Measurements from ENCODE around the gene HBQ1. TPM values are rescaled to one million over a fixed set of nuclear protein-coding genes. Genes with fewer than 3 reads are reported as not detected.
"Not testable (repeated sequence)": the region's sequence is repeated elsewhere in the genome, so short reads cannot be mapped to it uniquely, and the experiment has no call there.

The HBQ1 gene
- total RNA-seq, 2 experiments from 2014 or later, result 2.2 to 3.2 TPM

- H3K9me3 Mint-ChIP-seq, result no peaks in the 10 kb centered on the region
- ATAC-seq (no peak), DNase-seq (no peak)
- intact Hi-C loops (cut with micrococcal nuclease), result no loop called here
- CTCF ChIA-PET, result no interaction called here
- H3K4me3 Mint-ChIP-seq, result no peak overlapping the region
- POLR2A ChIA-PET, result no interaction called here
- H3K4me1 Mint-ChIP-seq (ENCODE audit: low read depth), result no peaks in the 10 kb centered on the region
- no peak overlapping the region for H3K27ac Mint-ChIP-seq
- TF ChIP-seq, protein P1, sequence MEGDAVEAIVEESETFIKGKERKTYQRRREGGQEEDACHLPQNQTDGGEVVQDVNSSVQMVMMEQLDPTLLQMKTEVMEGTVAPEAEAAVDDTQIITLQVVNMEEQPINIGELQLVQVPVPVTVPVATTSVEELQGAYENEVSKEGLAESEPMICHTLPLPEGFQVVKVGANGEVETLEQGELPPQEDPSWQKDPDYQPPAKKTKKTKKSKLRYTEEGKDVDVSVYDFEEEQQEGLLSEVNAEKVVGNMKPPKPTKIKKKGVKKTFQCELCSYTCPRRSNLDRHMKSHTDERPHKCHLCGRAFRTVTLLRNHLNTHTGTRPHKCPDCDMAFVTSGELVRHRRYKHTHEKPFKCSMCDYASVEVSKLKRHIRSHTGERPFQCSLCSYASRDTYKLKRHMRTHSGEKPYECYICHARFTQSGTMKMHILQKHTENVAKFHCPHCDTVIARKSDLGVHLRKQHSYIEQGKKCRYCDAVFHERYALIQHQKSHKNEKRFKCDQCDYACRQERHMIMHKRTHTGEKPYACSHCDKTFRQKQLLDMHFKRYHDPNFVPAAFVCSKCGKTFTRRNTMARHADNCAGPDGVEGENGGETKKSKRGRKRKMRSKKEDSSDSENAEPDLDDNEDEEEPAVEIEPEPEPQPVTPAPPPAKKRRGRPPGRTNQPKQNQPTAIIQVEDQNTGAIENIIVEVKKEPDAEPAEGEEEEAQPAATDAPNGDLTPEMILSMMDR (IDR thresholded peaks at IDR 0.05), result no peak
- peaks cover 3% of the 10 kb centered on the region for H3K27me3 Mint-ChIP-seq
- no peaks in the 10 kb centered on the region for H3K36me3 Mint-ChIP-seq (ENCODE audit: low read depth)
Observed at GRCh38 chr16:146646-147045, 33.6 kb upstream of the HBQ1 start.

- Mint-ChIP-seq H3K4me1 (ENCODE audit: low read depth) (no peaks in the 10 kb centered on the region), H3K27ac (no peak overlapping the region), H3K9me3 (no peaks in the 10 kb centered on the region), H3K4me3 (no peak overlapping the region), H3K27me3 (peaks cover 3% of the 10 kb centered on the region), H3K36me3 (ENCODE audit: low read depth) (no peaks in the 10 kb centered on the region)
- TF ChIP-seq, protein P1 (IDR thresholded peaks at IDR 0.05), result no peak
- DNase-seq (no peak), ATAC-seq (no peak)
- intact Hi-C loops (cut with micrococcal nuclease), result no loop called here
- POLR2A ChIA-PET, result interaction anchor here (0.7 kb wide), 1 partner anchor 16 kb away, joined by 3 read pairs; no protein-coding TSS in a partner anchor
- CTCF ChIA-PET, result no interaction called here
Observed at GRCh38 chr16:149024-149660, 31.1 kb upstream of the HBQ1 start.

DNA sequence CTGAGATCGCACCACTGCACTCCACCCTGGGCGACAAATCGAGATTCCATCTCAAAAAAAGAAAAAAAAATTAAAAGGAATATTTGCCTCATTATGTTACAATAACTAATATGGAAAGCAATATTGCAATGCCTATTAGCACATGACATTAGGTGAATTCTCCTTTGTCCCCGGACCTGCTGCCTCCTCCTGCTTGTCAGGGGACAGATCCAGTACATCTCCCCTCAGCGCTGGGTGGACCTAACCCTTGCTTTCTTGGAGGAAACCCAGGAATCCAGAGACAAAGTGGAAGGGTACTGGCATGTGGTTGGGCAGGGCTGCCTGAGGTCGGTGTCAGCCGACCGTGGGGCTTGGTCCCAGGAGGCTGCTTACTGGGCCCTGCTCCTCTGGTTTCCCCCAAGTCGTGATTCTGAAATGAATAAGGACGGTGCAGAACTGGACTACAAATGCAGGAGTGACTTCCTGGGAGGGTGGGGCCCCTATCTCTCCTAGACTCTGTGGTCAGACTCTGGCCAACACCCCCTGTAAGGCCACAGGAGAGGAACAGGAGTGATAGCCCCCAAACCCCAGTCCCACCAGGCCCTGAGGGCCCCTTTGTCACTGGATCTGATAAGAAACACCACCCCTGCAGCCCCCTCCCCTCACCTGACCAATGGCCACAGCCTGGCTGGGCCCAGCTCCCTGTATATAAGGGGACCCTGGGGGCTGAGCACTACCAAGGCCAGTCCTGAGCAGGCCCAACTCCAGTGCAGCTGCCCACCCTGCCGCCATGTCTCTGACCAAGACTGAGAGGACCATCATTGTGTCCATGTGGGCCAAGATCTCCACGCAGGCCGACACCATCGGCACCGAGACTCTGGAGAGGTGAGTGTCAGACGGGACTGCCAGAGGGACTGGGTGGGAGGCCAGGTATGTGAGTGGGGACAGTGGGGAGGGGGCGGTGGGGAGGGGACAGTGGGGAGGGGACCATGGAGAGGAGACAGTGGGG, 27.8 kb upstream of the HBQ1 start, which contains the start of gene HBZ:
Gene HBZ (plus strand): TSS at position 504 of the 988 bp plus-strand sequence. CDS start 266 bp downstream, at position 770.
- H3K4me1 Mint-ChIP-seq (ENCODE audit: low read depth), result peaks cover 7% of the 10 kb centered on the region
- no peak within 1 kb of the TSS for H3K4me3 Mint-ChIP-seq
- TF ChIP-seq, protein P1 (IDR thresholded peaks at IDR 0.05), result no peak

GRCh38 chr16:153129-153521, 27.1 kb upstream of the HBQ1 start:
- ATAC-seq; POLR2A ChIA-PET; intact Hi-C loops (cut with micrococcal nuclease); H3K27ac Mint-ChIP-seq; H3K36me3 Mint-ChIP-seq (ENCODE audit: low read depth); H3K4me1 Mint-ChIP-seq (ENCODE audit: low read depth); H3K9me3 Mint-ChIP-seq; DNase-seq; H3K4me3 Mint-ChIP-seq; CTCF ChIA-PET: not testable (repeated sequence)
- peaks cover 21% of the 10 kb centered on the region for H3K27me3 Mint-ChIP-seq

More for the DNA sequence above, 27.8 kb upstream of the HBQ1 start, which contains the start of gene HBZ:
- intact Hi-C loops (cut with micrococcal nuclease), result no loop called here
- no peak for DNase-seq
- H3K36me3 Mint-ChIP-seq (ENCODE audit: low read depth), result no peaks in the 10 kb centered on the region
- H3K27me3 Mint-ChIP-seq, result peaks cover 17% of the 10 kb centered on the region
- ChIA-PET CTCF (no interaction called here), POLR2A (no interaction called here)
- ATAC-seq, result no peak
- H3K27ac Mint-ChIP-seq, result no peak within 1 kb of the TSS
- H3K9me3 Mint-ChIP-seq, result no peaks in the 10 kb centered on the region

DNA sequence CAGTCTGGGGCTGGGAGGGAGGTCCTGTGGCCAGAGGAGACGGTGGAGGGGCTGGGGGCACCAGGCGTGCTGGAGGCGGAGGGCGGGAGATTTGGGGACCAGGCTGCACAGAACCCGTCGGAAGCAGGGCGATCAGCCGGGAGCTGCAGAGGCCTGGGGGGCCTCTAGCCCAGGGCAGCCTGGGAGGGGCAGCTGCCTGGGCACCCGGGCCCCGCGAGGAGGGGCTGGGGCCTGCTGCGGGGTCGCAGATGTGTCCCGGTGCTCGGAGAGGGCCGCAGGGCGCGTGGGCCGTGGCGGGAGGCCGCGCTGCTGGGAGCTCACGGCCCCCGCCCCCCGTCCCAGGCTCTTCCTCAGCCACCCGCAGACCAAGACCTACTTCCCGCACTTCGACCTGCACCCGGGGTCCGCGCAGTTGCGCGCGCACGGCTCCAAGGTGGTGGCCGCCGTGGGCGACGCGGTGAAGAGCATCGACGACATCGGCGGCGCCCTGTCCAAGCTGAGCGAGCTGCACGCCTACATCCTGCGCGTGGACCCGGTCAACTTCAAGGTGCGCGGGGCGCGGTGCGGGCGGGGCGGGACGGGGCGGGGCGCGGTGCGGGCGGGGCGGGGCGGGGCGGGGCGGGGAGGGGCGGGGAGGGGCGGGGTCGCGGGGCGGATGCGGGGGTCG, 26.6 kb upstream of the HBQ1 start:
- not testable (repeated sequence) for H3K36me3 Mint-ChIP-seq (ENCODE audit: low read depth)

More for the DNA sequence above, 26.6 kb upstream of the HBQ1 start:
- H3K27ac Mint-ChIP-seq; CTCF ChIA-PET; H3K4me1 Mint-ChIP-seq (ENCODE audit: low read depth); DNase-seq; POLR2A ChIA-PET; H3K9me3 Mint-ChIP-seq; H3K4me3 Mint-ChIP-seq; intact Hi-C loops (cut with micrococcal nuclease): not testable (repeated sequence)
- peak; percentile 75 for ATAC-seq
- H3K27me3 Mint-ChIP-seq, result peaks cover 24% of the 10 kb centered on the region
